HepG2 (cell line): Measurements from ENCODE around the gene SLFNL1. TPM values are rescaled to one million over a fixed set of nuclear protein-coding genes. Genes with fewer than 3 reads are reported as not detected.

Experiments
- ATAC-seq: fragments of 200-7000 bp; cut with Tn5 transposase; 3 replicates; pipeline ENCODE4 v1.9.1; 2020; ENCODE audit warnings: mild to moderate bottlenecking, moderate library complexity
- BruUV-seq: library from RNA; stranded (reverse); fragments of 400-500 nt; replicated peaks from 2 replicates; lab custom pipeline; 2021; lab: Mats Ljungman, UMichigan
- CTCF ChIA-PET: fragments of 300-600 bp; formaldehyde crosslinking; extraction: SDS; loops from one replicate; lab custom pipeline; 2021; ENCODE audit warnings: low total read pairs, inconsistent platforms, low intra/inter-chr PET ratio; lab: Yijun Ruan, JAX
- POLR2A ChIA-PET: fragments of 350-600 bp; sonication (Branson Sonifier 250); formaldehyde crosslinking; loops from one replicate; lab custom pipeline; 2020; ENCODE audit warnings: antibody characterized with exemption, inconsistent platforms; lab: Yijun Ruan, JAX
- DNase-seq: peaks from one replicate; pipeline ENCODE4 v3.0.0-alpha.2; 2015; ENCODE audit warnings: low spot score
- FAIRE-seq: peaks from 3 replicates; lab custom pipeline; 2011; peaks lifted over from hg19 to GRCh38; lab: Jason Lieb, UNC
- H2AFZ ChIP-seq: one replicate; pipeline ENCODE4 v1.6.1; 2011; ENCODE audit warnings: low read length, inconsistent platforms
- H3K27ac ChIP-seq: fragments of 300-600 bp; 3 replicates; pipeline ENCODE4 v1.8.0; 2011; ENCODE audit warnings: mixed run types, mild to moderate bottlenecking, mixed read lengths, low read length, inconsistent platforms; ENCODE audit not compliant: insufficient read depth; ENCODE audit errors: extremely low read length
- H3K27me3 ChIP-seq, 2 experiments: fragments of 200-600 bp in 1 of 2; 2 replicates in 1 of 2; 3 replicates in 1 of 2; pipeline versions ENCODE4 v1.6.0 to v1.8.0; 2011; ENCODE audit warnings: low read length in 2 of 2, mild to moderate bottlenecking in 2 of 2, moderate library complexity in 2 of 2, inconsistent platforms in 1 of 2; ENCODE audit not compliant: insufficient read depth in 2 of 2, control insufficient read depth in 1 of 2
- H3K36me3 ChIP-seq, 2 experiments: fragments of 200-600 bp in 1 of 2; replicated peaks in 1 of 2; 2 replicates in 1 of 2; 3 replicates in 1 of 2; pipeline versions ENCODE4 v1.5.1 to v1.8.0; 2011; ENCODE audit warnings: low read length in 2 of 2, inconsistent platforms in 1 of 2; ENCODE audit not compliant: insufficient read depth in 2 of 2, control insufficient read depth in 1 of 2
- H3K4me1 ChIP-seq: 2 replicates; pipeline ENCODE4 v1.5.1; 2012; ENCODE audit warnings: low read length, inconsistent platforms; ENCODE audit not compliant: insufficient read depth
- H3K4me2 ChIP-seq: 2 replicates; pipeline ENCODE4 v1.6.0; 2011; ENCODE audit warnings: low read depth, low read length, inconsistent platforms
- H3K4me3 ChIP-seq, 3 experiments: fragments of 200-600 bp in 1 of 3; sonication (generic), shearing (Covaris generic) in 1 of 3; replicated peaks in 1 of 3; 2 replicates each; pipeline ENCODE4 v1.5.1; 2011 to 2016; ENCODE audit warnings: low read length in 3 of 3, inconsistent platforms in 2 of 3, low read depth in 2 of 3, mild to moderate bottlenecking in 2 of 3, control low read depth in 1 of 3, mixed read lengths in 1 of 3; ENCODE audit not compliant: insufficient read depth in 1 of 3
- H3K79me2 ChIP-seq: one replicate; pipeline ENCODE4 v1.6.1; 2011; ENCODE audit warnings: low read length, inconsistent platforms; ENCODE audit not compliant: insufficient read depth
- H3K9ac ChIP-seq: 2 replicates; pipeline ENCODE4 v1.6.0; 2011; ENCODE audit warnings: mild to moderate bottlenecking, low read depth, low read length, inconsistent platforms; ENCODE audit not compliant: insufficient read depth
- H3K9me3 ChIP-seq: 2 replicates; pipeline ENCODE4 v1.5.1; 2012; ENCODE audit warnings: mild to moderate bottlenecking, low read length
- H4K20me1 ChIP-seq: 2 replicates; pipeline ENCODE4 v1.6.0; 2011; ENCODE audit warnings: inconsistent platforms, mild to moderate bottlenecking, low read length, moderate library complexity; ENCODE audit not compliant: insufficient read depth
- HDAC1 ChIP-seq: sonication (generic); formaldehyde crosslinking; IDR thresholded peaks from 2 replicates; pipeline ENCODE4 v1.5.1; 2020; ENCODE audit warnings: mild to moderate bottlenecking, missing genetic modification reagents
- KAT8 ChIP-seq: IDR thresholded peaks from 2 replicates; pipeline ENCODE4 v1.6.1; 2016; ENCODE audit warnings: missing genetic modification reagents, missing compliant biosample characterization
- MXI1 ChIP-seq: IDR thresholded peaks from 3 replicates; pipeline ENCODE4 v1.6.1; 2012; ENCODE audit warnings: low read depth, low read length, inconsistent platforms, borderline replicate concordance
- NR2F6 ChIP-seq, 2 experiments: IDR thresholded peaks; 2 replicates each; pipeline ENCODE4 v1.6.1; 2016; ENCODE audit warnings: antibody characterized with exemption in 1 of 2, mild to moderate bottlenecking in 1 of 2
- PTBP1 ChIP-seq: fragments of 200-400 bp; formaldehyde crosslinking; IDR thresholded peaks from 2 replicates; pipeline ENCODE4 v1.6.1; 2018; ENCODE audit warnings: low read length, low read depth; ENCODE audit not compliant: poor library complexity, severe bottlenecking
- RCOR2 ChIP-seq: IDR thresholded peaks from 2 replicates; pipeline ENCODE4 v1.6.1; 2016; ENCODE audit warnings: missing biosample characterization, missing genetic modification reagents
- ZBTB8A ChIP-seq: sonication (generic); formaldehyde crosslinking; IDR thresholded peaks from 2 replicates; pipeline ENCODE4 v1.4.0; 2020; ENCODE audit warnings: mild to moderate bottlenecking, low read depth, missing genetic modification reagents, borderline replicate concordance
- ZFP62 ChIP-seq: sonication (generic); formaldehyde crosslinking; IDR thresholded peaks from 2 replicates; pipeline ENCODE4 v1.4.0; 2020; ENCODE audit warnings: missing genetic modification reagents
- ZNF441 ChIP-seq: sonication (generic); formaldehyde crosslinking; IDR thresholded peaks from 2 replicates; pipeline ENCODE4 v1.7.0; 2021; ENCODE audit warnings: missing genetic modification reagents, borderline replicate concordance
- ZNF839 ChIP-seq: sonication (generic); formaldehyde crosslinking; IDR thresholded peaks from 2 replicates; pipeline ENCODE4 v1.4.0; 2020; ENCODE audit warnings: missing genetic modification reagents, mild to moderate bottlenecking, borderline replicate concordance
- WGBS: methylation state at CpG from one replicate; pipeline ENCODE4 v1.1.6; 2017; ENCODE audit warnings: low lambda C conversion rate; 5-methylcytosine and 5-hydroxymethylcytosine counted together
- in situ Hi-C: cut with HindIII; loops from 2 replicates; pipeline ENCODE4 v1.10.0; 2017; ENCODE audit warnings: low pct_unique_long_range_greater_than_20kb; ENCODE audit not compliant: extremely low pct_ligation_motif_present
- intact Hi-C: fragments of 100-400 bp; cut with micrococcal nuclease; formaldehyde crosslinking; loops from one replicate; pipeline ENCODE4 v1.10.0; 2022; ENCODE audit not compliant: unreplicated experiment
- polyA plus RNA-seq, 8 experiments: library from polyadenylated mRNA; depleted of rRNA in 3 of 8; stranded (reverse) in 7 of 8; unstranded in 1 of 8; fragments of >200 nt; fragmentation: Illumina TruSeq in 4 of 8; extraction: Trizol in 4 of 8; gene quantifications; 2 replicates each; pipeline versions ENCODE4 v1.2.1 to v1.2.3, GENCODE V29; 2011 to 2016; ENCODE audit warnings: low read depth in 4 of 8, missing spikeins in 1 of 8, mixed read lengths in 1 of 8; ENCODE audit not compliant: insufficient read depth in 1 of 8
- total RNA-seq, 5 experiments: library from RNA; depleted of rRNA; stranded (reverse); fragments of >200 nt; fragmentation: Illumina TruSeq; extraction: Trizol; gene quantifications; 2 replicates each; pipeline ENCODE4 v1.2.3, GENCODE V29; 2016; ENCODE audit warnings: low read depth in 1 of 5
- TF ChIP-seq, protein P1 (sequence below): sonication (generic); formaldehyde crosslinking; IDR thresholded peaks from 2 replicates; pipeline ENCODE4 v1.4.0; 2020; ENCODE audit warnings: mild to moderate bottlenecking, low read depth, missing genetic modification reagents
- TF ChIP-seq, protein P2 (sequence below): IDR thresholded peaks from 2 replicates; pipeline ENCODE4 v1.6.1; 2016; ENCODE audit warnings: missing biosample characterization, missing genetic modification reagents, low read depth

Gene SLFNL1
- total and polyA plus RNA-seq, 2 of the 13 experiments (the other 11 are each of a cell fraction or from before 2014, with no cell fraction given), result 0.07 to 0.20 TPM

DNA sequence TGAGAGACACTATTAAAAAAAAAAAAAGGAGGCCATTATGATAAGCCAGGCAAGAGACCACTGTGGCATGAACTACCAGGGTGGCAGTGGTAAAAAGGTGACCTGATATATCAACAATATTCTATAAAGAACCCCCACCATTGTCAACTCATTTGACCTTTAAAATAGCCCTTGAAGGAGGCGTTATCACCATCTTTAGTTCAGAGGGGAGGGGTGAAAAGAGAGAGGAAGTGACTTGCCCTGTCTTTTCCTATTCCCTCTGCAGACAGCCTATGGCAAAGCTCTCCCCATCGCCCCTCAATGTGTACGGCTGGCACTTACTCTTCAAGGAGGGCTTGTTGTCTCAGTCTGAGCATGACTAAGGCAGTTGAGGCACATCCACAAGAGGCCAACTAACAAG, 11.7 kb upstream of the SLFNL1 start:
- Histone ChIP-seq H3K4me2 (no peak overlapping the region), H3K27ac (no peak overlapping the region), H4K20me1 (no peaks in the 10 kb centered on the region; the same call in 1 of the 2 replicates), H3K27me3 (no peaks in the 10 kb centered on the region), H3K79me2 (no peaks in the 10 kb centered on the region), H3K4me1 (peaks cover 35% of the 10 kb centered on the region), H3K36me3 (peaks cover 17 to 50% of the 10 kb centered on the region in 2 experiments), H3K9me3 (no peaks in the 10 kb centered on the region), H2AFZ (no peak overlapping the region), H3K9ac (no peak overlapping the region)
- ATAC-seq, result no peak
- CTCF ChIA-PET, result no interaction called here
- in situ Hi-C loops, result no loop called here
- intact Hi-C loops, result no loop called here
- no peak for DNase-seq
- 89% methylated on average over 3 of the region's 3 CpGs for WGBS
- POLR2A ChIA-PET, result no interaction called here
- no TSS peak for BruUV-seq
- no peak for FAIRE-seq
- TF ChIP-seq NR2F6 (IDR thresholded peaks at IDR 0.05) (no peak), NR2F6 (CRISPR knock-in tag; IDR thresholded peaks at IDR 0.05) (no peak), KAT8 (CRISPR knock-in tag) (no peak), ZNF441 (CRISPR knock-in tag) (no peak), MXI1 (no peak), RCOR2 (no peak), ZBTB8A (CRISPR knock-in tag) (no peak), ZNF839 (no peak), ZFP62 (CRISPR knock-in tag) (no peak), HDAC1 (CRISPR knock-in tag) (no peak), PTBP1 (no peak)
- TF ChIP-seq, protein P1, sequence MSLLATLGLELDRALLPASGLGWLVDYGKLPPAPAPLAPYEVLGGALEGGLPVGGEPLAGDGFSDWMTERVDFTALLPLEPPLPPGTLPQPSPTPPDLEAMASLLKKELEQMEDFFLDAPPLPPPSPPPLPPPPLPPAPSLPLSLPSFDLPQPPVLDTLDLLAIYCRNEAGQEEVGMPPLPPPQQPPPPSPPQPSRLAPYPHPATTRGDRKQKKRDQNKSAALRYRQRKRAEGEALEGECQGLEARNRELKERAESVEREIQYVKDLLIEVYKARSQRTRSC (CRISPR knock-in tag), result no peak
- TF ChIP-seq, protein P2, sequence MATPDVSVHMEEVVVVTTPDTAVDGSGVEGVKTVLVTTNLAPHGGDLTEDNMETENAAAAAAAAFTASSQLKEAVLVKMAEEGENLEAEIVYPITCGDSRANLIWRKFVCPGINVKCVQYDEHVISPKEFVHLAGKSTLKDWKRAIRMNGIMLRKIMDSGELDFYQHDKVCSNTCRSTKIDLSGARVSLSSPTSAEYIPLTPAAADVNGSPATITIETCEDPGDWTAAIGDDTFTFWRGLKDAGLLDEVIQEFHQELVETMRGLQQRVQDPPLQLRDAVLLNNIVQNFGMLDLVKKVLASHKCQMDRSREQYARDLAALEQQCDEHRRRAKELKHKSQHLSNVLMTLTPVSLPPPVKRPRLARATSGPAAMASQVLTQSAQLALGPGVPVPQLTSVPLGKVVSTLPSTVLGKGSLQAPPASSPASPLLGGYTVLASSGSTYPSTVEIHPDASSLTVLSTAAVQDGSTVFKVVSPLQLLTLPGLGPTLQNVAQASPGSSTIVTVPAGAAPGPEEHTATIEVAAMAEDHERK (CRISPR knock-in tag), result no peak
- TF ChIP-seq, all 625 proteins: peak for 0
- H3K4me3 ChIP-seq, result no peak overlapping the region
